Left lung (tissue), 10 donors: ENCODE measurements around the gene PACS2. TPM values are rescaled to one million over a fixed set of nuclear protein-coding genes. Genes with fewer than 3 reads are reported as not detected.

ENCODE experiments used
- ATAC-seq: fragments of 200-7000 bp; cut with Tn5 transposase; one replicate; pipeline ENCODE4 v1.9.1; 2020; ENCODE audit warnings: moderate library complexity
- DNase-seq, 4 donors: peaks; one replicate each; pipeline ENCODE4 v3.0.0-alpha.2; 2013 to 2020
- H3K27ac ChIP-seq, 2 donors: fragments of 200-600 bp; sonication (generic) in 1 of 2; one replicate each; pipeline versions ENCODE4 v1.5.0 to v1.8.0; 2020 to 2021
- H3K27me3 ChIP-seq, 2 donors: fragments of 200-600 bp; sonication (generic) in 1 of 2; one replicate each; pipeline versions ENCODE4 v1.5.0 to v1.8.0; 2020 to 2021
- H3K36me3 ChIP-seq, 2 donors: fragments of 200-600 bp; sonication (generic) in 1 of 2; one replicate each; pipeline versions ENCODE4 v1.5.0 to v1.8.0; 2020 to 2021
- H3K4me1 ChIP-seq, 2 donors: fragments of 200-600 bp; one replicate each; pipeline ENCODE4 v1.8.0; 2021
- H3K4me3 ChIP-seq, 2 donors: fragments of 200-600 bp; sonication (generic) in 1 of 2; one replicate each; pipeline versions ENCODE4 v1.5.0 to v1.8.0; 2020 to 2021; ENCODE audit warnings: mild to moderate bottlenecking in 1 of 2
- H3K9me3 ChIP-seq, 2 donors: fragments of 200-600 bp; sonication (generic) in 1 of 2; one replicate each; pipeline versions ENCODE4 v1.5.0 to v1.8.0; 2020 to 2021
- intact Hi-C, 2 donors: fragments of 100-400 bp; cut with DNase I; formaldehyde crosslinking; loops; one replicate each; pipeline versions ENCODE4 v1.11.2 to v1.14.2; 2022
- polyA plus RNA-seq, 6 donors: library from polyadenylated mRNA; unstranded; fragments of 120-200 nt; gene quantifications; one replicate each; pipeline ENCODE4 v1.2.1, GENCODE V29; 2013; ENCODE audit not compliant: insufficient read length in 6 of 6
- total RNA-seq, 2 donors: library from RNA; stranded (reverse); fragmentation: NEBNext Ultra II Directional; extraction: Animal tissue kit (Norgen Biotek cat#: 25700); gene quantifications; one replicate each; pipeline ENCODE4 v1.2.1, GENCODE V29; 2021
- TF ChIP-seq, protein P1 (sequence below), 2 donors: fragments of 200-600 bp; sonication (generic) in 1 of 2; IDR thresholded peaks; one replicate each; pipeline versions ENCODE4 v1.5.0 to v1.8.0; 2021; ENCODE audit warnings: antibody characterized with exemption in 2 of 2
- donor health status: DM: no; HTN: yes; CAD: no.
- donor health status: DM: no; HTN: no; CAD: no.

PACS2 gene
- total and polyA plus RNA-seq, 8 donors, result 64.6 to 99.3 (median 75.4) TPM

DNA sequence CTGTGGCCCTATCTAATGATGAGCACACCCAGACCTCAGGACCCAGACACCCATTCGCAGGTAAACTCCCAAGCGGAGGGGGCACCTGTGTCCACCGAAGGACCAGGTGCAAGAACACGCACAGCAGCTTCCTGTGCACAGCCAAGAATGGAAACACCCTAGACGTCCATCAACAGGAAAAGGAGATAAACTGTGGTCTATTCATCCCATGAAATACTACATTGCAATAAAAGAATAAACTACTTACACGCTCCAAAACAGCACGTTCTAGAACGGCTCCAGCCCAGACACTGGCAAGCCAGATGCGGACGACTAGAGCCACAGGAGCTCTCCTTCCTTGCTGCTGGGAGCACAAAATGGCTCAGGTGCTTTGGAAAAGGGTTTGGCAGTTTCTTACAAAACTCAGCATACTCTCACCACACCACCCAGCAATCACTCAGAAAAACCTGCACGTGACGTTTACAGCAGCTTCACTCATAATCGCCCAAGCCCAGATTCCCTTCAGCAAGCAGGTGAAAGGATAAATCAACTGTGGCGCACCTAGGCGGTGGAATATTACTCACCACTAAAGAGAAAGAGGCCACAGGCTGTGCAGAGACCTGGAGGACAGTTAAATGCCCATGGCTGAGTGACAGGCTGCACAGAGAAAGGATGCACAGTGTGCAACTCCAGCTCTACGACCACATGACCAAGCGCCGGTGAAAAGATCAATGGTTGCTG, 34.7 kb upstream of the PACS2 start:
- no peak for ATAC-seq
- Histone ChIP-seq H3K27me3 (no peaks in the 10 kb centered on the region), H3K27ac (no peak overlapping the region), H3K4me1 (peaks cover 3 to 10% of the 10 kb centered on the region in 2 donors), H3K36me3 (peaks cover 0 to 5% of the 10 kb centered on the region in 2 donors), H3K4me3 (no peak overlapping the region), H3K9me3 (no peaks in the 10 kb centered on the region)
- no peak for DNase-seq
- TF ChIP-seq, protein P1, sequence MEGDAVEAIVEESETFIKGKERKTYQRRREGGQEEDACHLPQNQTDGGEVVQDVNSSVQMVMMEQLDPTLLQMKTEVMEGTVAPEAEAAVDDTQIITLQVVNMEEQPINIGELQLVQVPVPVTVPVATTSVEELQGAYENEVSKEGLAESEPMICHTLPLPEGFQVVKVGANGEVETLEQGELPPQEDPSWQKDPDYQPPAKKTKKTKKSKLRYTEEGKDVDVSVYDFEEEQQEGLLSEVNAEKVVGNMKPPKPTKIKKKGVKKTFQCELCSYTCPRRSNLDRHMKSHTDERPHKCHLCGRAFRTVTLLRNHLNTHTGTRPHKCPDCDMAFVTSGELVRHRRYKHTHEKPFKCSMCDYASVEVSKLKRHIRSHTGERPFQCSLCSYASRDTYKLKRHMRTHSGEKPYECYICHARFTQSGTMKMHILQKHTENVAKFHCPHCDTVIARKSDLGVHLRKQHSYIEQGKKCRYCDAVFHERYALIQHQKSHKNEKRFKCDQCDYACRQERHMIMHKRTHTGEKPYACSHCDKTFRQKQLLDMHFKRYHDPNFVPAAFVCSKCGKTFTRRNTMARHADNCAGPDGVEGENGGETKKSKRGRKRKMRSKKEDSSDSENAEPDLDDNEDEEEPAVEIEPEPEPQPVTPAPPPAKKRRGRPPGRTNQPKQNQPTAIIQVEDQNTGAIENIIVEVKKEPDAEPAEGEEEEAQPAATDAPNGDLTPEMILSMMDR (IDR thresholded peaks at IDR 0.05), result no peak
- intact Hi-C loops, result loop anchor here in 1 of 2 donors (5.0 kb wide), 1 partner anchor 78 kb away; no protein-coding TSS in a partner anchor

DNA sequence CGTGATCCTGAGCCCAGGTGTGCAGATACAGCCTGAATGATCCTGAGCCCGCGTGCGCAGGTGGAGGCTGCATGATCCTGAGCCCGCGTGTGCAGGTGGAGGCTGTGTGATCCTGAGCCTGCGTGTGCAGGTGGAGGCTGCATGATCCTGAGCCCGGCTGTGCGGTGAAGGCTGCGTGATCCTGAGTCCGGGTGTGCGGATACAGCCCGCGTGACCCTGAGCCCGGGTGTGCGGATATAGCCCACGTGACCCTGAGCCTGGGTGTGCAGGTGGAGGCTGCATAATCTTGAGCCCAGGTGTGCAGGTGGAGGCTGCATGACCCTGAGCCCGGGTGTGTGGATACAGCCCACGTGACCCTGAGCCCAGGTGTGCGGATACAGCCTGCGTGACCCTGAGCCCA, 34.0 kb upstream of the PACS2 start:
- no peak for ATAC-seq
- Histone ChIP-seq H3K9me3 (no peaks in the 10 kb centered on the region), H3K4me1 (peaks cover 3 to 10% of the 10 kb centered on the region in 2 donors), H3K4me3 (no peak overlapping the region), H3K27ac (no peak overlapping the region), H3K36me3 (peaks cover 0 to 8% of the 10 kb centered on the region in 2 donors), H3K27me3 (no peaks in the 10 kb centered on the region)
- intact Hi-C loops, result loop anchor here in 1 of 2 donors (5.0 kb wide), 1 partner anchor 78 kb away; no protein-coding TSS in a partner anchor
- TF ChIP-seq, protein P1 (IDR thresholded peaks at IDR 0.05), result no peak
- DNase-seq, result no peak

DNA sequence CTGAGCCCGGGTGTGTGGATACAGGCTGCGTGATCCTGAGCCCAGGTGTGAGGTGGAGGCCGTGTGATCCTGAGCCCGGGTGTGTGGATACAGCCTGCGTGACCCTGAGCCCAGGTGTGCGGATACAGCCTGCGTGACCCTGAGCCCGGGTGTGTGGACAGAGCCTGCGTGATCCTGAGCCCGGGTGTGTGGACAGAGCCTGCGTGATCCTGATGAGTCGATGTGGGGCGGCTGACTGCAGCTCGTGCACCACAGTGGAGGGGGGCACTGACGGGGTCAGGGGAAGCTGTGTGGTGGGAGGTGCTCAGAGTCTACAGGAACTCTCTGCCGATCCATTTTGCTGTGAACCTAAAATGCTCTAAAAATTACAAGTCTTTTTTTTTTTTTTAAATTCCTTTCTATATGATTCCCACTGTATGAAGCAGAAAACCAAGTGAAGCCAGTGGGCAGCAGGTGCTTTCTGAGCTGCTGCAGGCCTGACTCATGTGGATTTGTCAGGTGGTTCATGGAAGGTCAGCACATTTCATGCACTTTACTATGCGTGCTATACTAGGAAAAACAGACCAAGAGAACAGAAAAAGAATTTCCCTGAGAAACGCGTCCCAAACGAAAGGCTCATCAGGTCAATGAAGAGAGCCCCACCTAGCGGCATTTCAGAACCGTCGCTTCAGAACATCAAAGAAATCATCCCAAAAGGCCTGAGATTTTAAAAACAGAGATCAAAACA, 33.0 kb upstream of the PACS2 start:
- TF ChIP-seq, protein P1 (IDR thresholded peaks at IDR 0.05), result peak; percentile 27 to 43
- Histone ChIP-seq H3K4me1 (peaks cover 3 to 10% of the 10 kb centered on the region in 2 donors), H3K36me3 (peaks cover 0 to 8% of the 10 kb centered on the region in 2 donors), H3K27me3 (no peaks in the 10 kb centered on the region), H3K4me3 (no peak overlapping the region), H3K27ac (no peak overlapping the region), H3K9me3 (no peaks in the 10 kb centered on the region)
- DNase-seq (peak in 1 of 4 donors; percentile 68), ATAC-seq (peak; percentile 80)
- intact Hi-C loops, result loop anchor here in 1 of 2 donors (5.0 kb wide), 1 partner anchor 79 kb away; no protein-coding TSS in a partner anchor

DNA sequence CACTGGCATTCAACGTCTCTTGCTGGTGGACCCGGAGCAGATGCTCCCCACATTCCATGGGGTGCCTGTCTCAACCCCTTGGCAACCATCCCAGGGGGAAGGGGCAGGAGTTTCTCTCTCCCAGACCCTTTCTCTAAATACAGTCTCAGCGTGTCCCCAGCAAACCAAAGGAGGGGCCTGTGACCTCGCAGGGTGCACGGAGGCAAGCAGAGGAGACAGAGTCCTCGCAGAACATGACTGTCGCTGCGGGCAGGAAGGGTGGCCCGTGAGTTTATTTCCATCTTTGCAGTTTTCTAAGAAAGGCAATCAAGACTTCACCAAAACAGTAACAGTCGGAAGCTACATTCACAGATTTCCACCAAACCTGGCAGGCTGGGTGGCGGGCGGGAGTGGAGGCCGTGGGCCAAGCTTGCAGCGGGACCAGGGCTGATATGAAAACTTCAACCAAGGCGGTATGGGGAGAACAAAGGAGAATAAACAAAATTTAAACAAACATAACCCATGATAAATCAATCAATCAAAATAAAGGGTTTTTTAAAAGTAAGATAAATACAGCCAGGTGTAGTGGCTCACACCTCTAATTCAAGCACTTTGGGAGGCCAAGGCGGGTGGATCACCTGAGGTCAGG, 32.3 kb upstream of the PACS2 start:
- no peak for ATAC-seq
- peaks cover 0 to 8% of the 10 kb centered on the region in 2 donors for H3K36me3 ChIP-seq
- no peak overlapping the region for H3K27ac ChIP-seq
- intact Hi-C loops, result loop anchor here in 1 of 2 donors (5.0 kb wide), 1 partner anchor 80 kb away; no protein-coding TSS in a partner anchor
- no peak for DNase-seq
- no peak overlapping the region for H3K4me3 ChIP-seq
- H3K9me3 ChIP-seq, result no peaks in the 10 kb centered on the region
- H3K4me1 ChIP-seq, result peaks cover 3 to 10% of the 10 kb centered on the region in 2 donors
- TF ChIP-seq, protein P1 (IDR thresholded peaks at IDR 0.05), result no peak
- no peaks in the 10 kb centered on the region for H3K27me3 ChIP-seq
